ENCODE data around the gene KCNJ10.

Gene KCNJ10

DNA sequence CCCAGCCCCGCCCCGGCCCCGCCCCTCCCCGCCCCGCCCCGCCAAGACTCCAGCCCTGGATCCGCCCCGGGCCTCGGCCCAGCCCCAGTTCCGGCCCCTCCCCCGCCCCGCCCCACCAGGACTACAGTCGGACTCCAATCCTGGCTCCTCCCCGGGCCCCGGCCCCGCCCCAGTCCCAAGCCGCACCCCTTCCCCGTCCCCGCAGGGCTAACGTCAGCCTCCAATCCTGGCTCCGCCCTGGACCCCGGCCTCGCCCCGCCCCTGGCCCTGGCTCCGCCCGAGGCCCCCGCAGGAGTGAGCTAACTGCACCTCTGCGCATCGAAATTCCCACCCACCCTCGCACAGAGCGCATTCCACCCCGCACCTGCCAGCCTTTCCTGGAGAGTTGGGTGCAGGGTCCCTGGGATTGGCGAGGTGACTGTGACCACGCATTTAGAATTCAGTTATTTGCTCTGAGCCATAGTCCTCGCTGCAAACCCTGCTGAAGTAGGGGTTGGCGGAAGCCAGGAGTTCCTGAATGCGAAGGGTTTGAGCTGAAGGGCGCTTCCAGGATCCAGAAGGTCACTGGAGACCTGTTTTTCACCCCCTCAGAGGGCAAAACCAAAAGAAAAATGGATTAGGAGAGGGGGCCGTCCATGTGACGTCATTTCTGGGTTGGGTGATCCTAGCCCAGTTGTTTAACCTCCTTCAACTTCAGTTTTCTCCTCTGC, 29.0 kb upstream of the KCNJ10 start:
- DNase-seq: peak; percentile 91 to 97

DNA sequence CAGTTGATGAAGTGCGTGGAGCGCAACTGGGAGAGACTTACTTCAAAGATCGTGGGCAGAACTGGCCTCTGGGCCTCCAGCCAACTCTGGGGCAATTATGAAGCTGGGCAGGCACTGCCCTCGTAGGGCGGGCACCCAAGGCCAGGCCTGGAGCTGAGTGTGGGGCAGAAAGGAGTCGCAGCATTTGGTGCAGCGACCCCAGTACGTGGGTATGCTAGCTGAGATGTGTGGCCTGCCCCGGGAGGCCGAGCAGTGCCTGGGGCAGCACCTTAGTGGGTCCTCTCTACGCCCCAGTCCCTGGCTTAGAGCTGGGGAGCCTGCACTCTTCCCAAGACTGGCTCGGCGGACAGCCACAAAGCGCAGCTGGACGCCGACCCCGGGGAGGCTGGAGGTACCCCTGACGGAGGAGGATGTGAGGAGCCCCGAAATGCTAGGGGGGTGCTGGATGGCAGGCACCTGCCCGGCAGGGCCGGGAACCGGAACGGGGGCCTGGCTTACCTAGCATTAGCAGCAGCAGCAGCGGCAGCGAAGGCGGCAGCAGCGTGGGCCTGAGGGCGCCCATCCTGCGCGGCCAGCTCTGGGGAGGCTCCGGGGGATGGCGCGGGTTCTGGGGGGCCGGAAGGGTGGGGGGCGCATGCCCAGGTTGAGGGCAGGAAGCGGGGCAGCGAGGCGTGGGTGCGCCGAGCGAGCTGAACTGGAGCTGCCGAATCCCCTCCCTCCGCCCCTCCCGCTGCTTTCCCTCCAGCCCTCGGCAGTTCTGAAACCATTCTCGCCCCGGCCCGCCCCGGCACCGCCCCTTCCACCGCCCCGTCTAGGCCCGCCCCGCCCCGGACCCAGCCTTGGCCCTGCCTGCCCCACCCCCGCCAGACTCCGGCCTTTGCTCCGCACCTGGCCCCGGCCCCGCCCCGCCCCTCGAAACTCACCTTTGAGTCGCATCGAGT, 28.2 kb upstream of the KCNJ10 start, which contains the start of gene IGSF8:
IGSF8 (minus strand) TSS at position 709 of the 941 bp plus-strand sequence; CDS start at position 562, 147 bp downstream.
- DNase-seq: peak; percentile 76 to 86

DNA sequence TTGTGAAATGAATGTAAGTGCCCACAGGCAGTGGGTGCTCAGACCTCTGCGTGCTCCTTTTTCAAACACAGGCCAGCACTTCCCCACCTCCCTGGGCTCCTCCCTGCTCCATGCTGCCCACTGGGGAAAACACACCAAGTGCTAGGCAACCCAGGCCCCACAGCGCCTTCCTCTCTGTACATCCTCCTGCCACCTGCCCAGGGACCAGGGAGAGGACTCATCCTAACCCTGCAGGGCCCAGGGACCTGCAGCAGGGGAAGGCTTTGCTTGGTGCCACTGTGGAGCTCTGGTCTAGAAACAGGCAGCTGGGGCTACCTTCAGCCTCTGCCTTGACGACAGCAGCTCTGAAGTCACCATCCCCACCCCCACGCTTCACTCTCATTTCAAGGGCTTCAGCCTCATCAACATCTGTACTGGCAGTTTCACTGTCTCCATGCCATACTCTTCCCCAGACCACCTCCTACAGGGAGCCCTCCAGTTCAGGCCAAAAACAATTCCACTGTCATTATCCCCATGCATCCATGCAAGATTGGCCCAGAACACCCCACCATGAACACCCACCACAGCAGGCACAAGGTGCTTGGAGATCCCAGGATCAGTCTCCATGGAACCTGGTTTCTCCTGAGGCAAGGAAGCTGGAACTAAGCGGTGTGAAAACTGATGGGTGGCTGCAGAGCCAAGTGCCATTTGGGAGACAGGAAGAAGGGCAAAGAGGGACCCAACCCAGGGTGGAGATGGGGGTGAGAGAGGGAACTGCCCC, 27.4 kb upstream of the KCNJ10 start:
- peak; percentile 64 to 84 for DNase-seq

- peak; percentile 77 to 96 for DNase-seq
Observed at GRCh38 chr1:160096274-160097116, 26.5 kb upstream of the KCNJ10 start.

- no peak for DNase-seq
Observed at GRCh38 chr1:160095382-160096105, 25.6 kb upstream of the KCNJ10 start.

DNA sequence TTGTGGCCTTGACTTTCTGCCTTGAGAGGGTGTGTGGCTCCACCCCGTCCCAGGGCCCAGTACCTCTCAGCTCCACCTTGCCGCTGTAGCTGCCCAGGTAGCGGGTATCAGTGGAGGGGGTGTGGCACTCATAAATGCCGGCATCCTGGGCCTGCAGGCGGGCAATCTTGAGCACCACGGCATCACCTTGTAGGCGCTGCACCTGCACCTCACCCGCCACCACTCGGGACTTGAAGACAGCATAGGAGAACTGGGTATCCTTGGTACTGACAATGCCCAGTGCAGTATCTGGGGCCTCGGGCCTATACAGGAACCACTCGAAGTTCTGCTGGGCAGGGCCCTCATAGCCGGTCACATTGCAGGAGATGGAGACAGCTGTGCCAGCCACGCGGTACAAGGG, 24.8 kb upstream of the KCNJ10 start:
- DNase-seq: no peak

- DNase-seq: no peak
Observed at GRCh38 chr1:160094291-160094625, 24.3 kb upstream of the KCNJ10 start.

DNA sequence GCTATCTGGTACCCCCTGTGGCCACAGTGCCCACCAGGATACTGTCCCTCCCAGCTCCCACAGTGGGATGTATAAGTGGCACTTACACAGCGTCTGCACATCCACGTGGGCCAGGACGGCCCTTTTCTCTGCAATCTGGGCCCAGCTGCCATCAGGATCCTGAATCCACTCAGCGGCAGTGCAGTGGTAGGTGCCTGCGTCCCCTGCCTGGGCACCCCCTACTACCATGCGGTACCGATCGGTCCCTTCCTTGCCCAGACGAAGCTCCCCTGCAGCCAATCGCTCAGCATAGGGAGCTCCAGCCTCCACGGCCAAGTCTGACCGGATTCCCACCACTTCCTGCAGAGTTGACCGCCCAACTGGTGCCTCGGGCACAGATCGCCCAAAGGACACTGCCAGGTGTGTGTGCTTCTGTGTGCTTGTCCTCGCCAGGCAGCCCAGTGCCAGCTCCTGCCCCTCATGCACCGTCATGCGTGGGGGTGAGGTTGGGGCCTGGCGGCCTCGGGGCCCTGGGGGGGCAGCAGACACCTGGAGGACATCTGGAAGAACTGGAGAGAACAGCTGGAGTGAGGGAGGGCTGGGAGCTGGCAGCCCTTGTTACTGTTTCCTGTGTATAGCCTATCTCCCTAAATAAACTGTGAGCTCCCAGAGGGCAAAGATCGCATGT, 23.8 kb upstream of the KCNJ10 start:
- no peak for DNase-seq

- no peak for DNase-seq
Observed at GRCh38 chr1:160093069-160093395, 23.1 kb upstream of the KCNJ10 start.

DNA sequence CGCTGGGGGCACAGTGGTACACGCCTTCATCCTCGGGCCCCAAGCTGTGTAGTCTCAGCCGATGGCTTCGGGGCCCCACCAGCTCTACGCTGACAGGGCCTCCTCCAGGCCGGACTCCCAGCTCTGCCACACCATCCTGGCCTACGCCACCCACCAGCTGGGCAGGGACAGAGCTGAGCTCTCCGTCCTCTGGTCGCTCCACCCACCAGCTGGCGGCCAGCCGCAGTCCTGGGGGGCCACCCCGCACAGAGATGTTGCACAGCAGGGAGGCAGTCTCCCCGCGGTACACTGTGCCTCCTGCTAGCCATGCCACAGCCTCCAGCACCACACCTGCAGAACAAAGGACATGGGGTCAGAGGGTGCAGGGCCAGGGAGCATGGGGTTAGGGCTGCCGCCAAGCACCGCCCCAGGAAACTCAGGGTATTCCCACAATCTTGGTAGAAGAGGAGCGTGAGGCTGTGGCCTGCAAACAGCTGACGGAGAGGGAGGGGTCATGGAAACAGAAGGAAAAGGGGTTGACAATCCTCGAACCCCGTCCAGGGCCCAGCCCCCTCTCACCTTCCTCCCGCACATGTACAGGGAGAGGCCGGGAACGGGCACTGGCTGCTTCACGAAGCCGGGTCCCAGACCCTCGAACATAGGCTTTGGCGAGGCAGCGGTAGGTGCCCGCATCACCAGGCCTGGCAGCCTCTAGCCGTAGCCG, 22.6 kb upstream of the KCNJ10 start:
- no peak for DNase-seq

- no peak for DNase-seq
Observed at GRCh38 chr1:160091666-160092223, 21.8 kb upstream of the KCNJ10 start.

- DNase-seq: no peak
Observed at GRCh38 chr1:160090760-160091159, 20.8 kb upstream of the KCNJ10 start.

DNA sequence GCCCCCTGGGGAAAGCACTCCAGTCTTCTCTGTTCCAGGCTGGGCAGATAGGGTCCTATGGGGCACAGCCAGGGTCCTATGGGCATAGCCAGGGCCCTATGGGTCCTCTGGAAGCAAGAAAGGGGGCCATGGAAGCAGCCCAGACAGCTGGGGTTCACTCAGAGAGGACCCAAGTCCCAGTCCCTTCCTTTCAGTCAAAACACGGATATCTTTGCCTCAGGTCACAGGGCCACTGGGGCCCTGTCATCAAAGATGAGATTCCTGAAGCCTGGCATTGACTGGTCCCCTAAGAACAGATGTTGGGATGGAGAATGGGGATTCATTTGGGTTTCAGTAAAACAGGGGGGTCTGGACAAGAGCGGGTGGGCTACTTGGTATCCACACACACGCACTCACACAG, 19.9 kb upstream of the KCNJ10 start:
- no peak for DNase-seq

DNA sequence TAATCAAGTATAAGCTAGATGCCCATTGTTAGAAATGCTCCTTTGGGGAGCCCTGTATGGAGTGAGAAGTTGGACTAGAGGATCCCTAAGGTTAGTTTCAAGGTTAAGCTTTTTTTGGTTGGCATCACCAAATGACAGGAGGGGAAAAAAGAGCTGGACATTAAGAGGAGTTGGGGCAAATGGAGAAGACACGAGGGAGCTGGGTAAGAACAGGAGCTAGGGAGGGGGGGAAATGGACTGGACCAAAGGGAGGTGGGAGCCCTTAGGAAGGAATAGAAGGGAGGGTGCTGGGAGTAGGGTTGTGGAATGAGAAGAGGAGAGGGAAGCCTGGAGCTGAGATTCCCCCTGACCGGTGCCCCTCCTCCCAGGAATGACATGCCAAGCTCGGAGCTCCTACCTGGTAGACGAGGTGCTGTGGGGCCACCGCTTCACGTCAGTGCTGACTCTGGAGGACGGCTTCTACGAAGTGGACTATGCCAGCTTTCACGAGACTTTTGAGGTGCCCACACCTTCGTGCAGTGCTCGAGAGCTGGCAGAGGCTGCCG, 17.2 kb upstream of the KCNJ10 start:
- DNase-seq: no peak

DNA sequence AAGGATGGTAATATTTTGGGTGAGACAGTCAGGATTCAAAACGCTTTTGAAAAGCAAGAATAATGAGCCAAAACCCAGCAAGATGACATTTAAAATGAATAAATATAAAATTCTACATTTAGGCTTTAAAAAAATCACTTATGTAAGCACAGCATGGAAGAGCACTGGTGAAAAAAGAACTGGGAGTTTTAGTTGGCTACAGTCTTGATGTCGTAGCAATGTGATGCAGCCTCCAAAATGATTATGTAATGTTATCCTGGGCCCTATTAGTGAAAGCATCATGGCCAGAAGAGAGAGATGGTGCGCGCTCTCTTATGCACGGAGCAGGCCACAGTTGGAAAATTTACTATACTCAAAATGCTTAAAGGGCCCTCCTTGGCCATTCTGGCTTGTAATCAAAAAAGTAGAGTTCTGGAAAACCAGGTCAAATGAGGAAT, 16.5 kb upstream of the KCNJ10 start:
- no peak for DNase-seq

- peak; percentile 59 to 94 for DNase-seq
Observed at GRCh38 chr1:160085686-160086455, 15.9 kb upstream of the KCNJ10 start.

DNA sequence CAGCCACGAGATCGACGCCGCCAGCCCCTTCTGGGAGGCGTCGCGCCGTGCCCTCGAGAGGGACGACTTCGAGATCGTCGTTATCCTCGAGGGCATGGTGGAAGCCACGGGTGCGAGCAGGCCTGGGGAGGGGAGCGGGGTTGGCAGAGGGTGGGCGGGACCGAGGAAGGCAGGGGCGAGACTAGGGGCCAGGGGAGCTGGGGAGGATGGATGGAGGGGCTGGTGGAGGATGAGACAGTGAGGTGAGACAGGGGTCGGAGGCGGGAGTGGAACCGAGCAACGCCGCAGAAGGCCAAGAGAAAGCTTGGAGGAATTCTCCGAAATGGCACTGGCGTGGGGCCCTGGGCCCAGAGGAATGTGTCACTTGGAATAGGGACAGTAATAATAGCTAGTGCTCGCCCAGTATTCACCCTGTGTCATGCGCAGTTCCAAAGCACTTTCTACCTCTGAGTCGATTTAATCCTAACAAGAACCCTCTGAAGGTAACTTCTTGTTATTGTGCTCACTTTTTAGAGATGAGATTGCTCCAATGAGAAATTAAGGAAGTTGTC, 14.9 kb upstream of the KCNJ10 start:
- DNase-seq: no peak

- no peak for DNase-seq
Observed at GRCh38 chr1:160083968-160084770, 14.2 kb upstream of the KCNJ10 start.
